Measurements from ENCODE around the gene RACGAP1. TPM values are rescaled to one million over a fixed set of nuclear protein-coding genes. Genes with fewer than 3 reads are reported as not detected.
A peak's percentile ranks its signal among the peaks of the same experiment; 100 is the strongest.

Gene RACGAP1
- total and polyA plus RNA-seq, 2 experiments from 2014 or later: 19.0 to 52.8 TPM

DNA sequence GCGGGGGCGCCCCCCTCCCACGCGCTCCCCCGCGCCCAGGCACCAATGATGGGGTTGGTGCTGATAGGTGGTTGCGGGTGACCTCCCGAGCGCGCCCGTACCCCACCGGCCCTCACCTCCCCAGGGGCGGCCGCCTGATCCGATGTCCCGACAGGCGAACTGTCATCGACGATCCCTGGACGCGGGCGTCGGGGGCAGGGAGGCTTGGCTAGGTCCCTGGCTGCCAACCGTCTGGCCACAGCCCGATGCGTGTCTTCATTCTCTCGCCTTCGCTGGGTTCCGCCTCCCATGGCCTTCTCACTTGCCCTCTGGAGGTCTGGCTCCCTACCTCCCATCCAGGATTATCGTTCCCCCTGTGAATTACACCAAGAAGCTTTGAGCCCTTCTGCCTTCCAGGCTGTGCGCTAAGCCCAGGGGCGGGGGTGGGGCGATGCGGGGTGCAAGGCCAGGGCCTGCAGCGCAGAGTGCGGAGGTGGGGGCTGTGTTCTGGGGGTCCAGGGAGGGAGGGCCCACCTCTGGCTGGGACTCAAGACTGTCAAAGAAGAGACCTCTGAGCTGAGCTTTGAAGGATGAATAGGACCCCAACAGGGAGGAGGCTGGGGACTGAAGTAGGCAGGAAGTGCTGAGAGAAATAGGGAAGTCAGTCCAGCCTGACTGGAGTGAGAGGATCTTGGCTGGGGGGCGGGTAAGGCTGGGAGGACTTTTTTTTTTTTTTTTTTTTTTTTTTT is 7.7 kb upstream of the RACGAP1 start:
- no peaks in the 10 kb centered on the region for H3K9me2 ChIP-seq (ENCODE audit: insufficient read depth)
- no peaks in the 10 kb centered on the region for H3K36me3 ChIP-seq (ENCODE audit: insufficient read depth)
- H3K36me3 Mint-ChIP-seq (ENCODE audit: low read depth): no peaks in the 10 kb centered on the region
- peaks cover 25% of the 10 kb centered on the region for H3K27me3 ChIP-seq (ENCODE audit: insufficient read depth)
- H3K4me2 ChIP-seq: peak overlapping the region; percentile 84
- H3K4me3 Mint-ChIP-seq: peak overlapping the region; percentile 76
- no peaks in the 10 kb centered on the region for H4K20me1 ChIP-seq (replicated peaks; ENCODE audit: insufficient read depth)
- ATAC-seq (peak; percentile 89), DNase-seq (ENCODE audit: low spot score) (peak; percentile 74)
- peaks cover 4% of the 10 kb centered on the region for H3K4me1 Mint-ChIP-seq
- TF ChIP-seq ZNF331 (CRISPR knock-in tag; IDR thresholded peaks at IDR 0.05; ENCODE audit: low read depth) (no peak), JUNB (IDR thresholded peaks at IDR 0.05; ENCODE audit: unreplicated experiment) (no peak), STAT1 (IDR thresholded peaks at IDR 0.05; ENCODE audit: unreplicated experiment) (no peak)
- peak overlapping the region; percentile 65 for H3K4me3 ChIP-seq
- H2AFZ ChIP-seq: peak overlapping the region; percentile 96
- no peak overlapping the region for H3K27ac Mint-ChIP-seq
- H3K27me3 Mint-ChIP-seq (ENCODE audit: insufficient read depth, low read depth, poor library complexity): peaks cover 16% of the 10 kb centered on the region
- H3K9me3 Mint-ChIP-seq: no peaks in the 10 kb centered on the region
- H3K79me2 ChIP-seq (replicated peaks; ENCODE audit: insufficient read depth): no peaks in the 10 kb centered on the region
- no peak overlapping the region for H3K27ac ChIP-seq (ENCODE audit: low read depth)
- H3K4me1 ChIP-seq (ENCODE audit: insufficient read depth): no peaks in the 10 kb centered on the region
- no peaks in the 10 kb centered on the region for H3F3A ChIP-seq (replicated peaks; ENCODE audit: low read depth)

- peak; percentile 71 for ATAC-seq
- Histone ChIP-seq H2AFZ (peak overlapping the region; percentile 96), H3K27ac (ENCODE audit: low read depth) (no peak overlapping the region), H3K9me2 (ENCODE audit: insufficient read depth) (no peaks in the 10 kb centered on the region), H3K4me1 (ENCODE audit: insufficient read depth) (no peaks in the 10 kb centered on the region), H3F3A (replicated peaks; ENCODE audit: low read depth) (no peaks in the 10 kb centered on the region), H3K79me2 (replicated peaks; ENCODE audit: insufficient read depth) (no peaks in the 10 kb centered on the region), H4K20me1 (replicated peaks; ENCODE audit: insufficient read depth) (no peaks in the 10 kb centered on the region), H3K27me3 (ENCODE audit: insufficient read depth) (peaks cover 25% of the 10 kb centered on the region), H3K4me2 (peak overlapping the region; percentile 84), H3K36me3 (ENCODE audit: insufficient read depth) (no peaks in the 10 kb centered on the region), H3K4me3 (peak overlapping the region; percentile 65)
- H3K4me1 Mint-ChIP-seq: peaks cover 4% of the 10 kb centered on the region
- H3K36me3 Mint-ChIP-seq (ENCODE audit: low read depth): no peaks in the 10 kb centered on the region
- peak; percentile 72 for DNase-seq (ENCODE audit: low spot score)
- no peaks in the 10 kb centered on the region for H3K9me3 Mint-ChIP-seq
- H3K4me3 Mint-ChIP-seq: peak overlapping the region; percentile 62
- H3K27me3 Mint-ChIP-seq (ENCODE audit: insufficient read depth, low read depth, poor library complexity): peaks cover 16% of the 10 kb centered on the region
- no peak overlapping the region for H3K27ac Mint-ChIP-seq
- TF ChIP-seq CREB1 (CRISPR knock-in tag; IDR thresholded peaks at IDR 0.05; ENCODE audit: low read depth) (no peak), NANOG (IDR thresholded peaks at IDR 0.05; ENCODE audit: borderline replicate concordance) (no peak), CTCF (conservative IDR thresholded peaks at IDR 0.05; ENCODE audit: low read depth in 2 of 2) (no peak), EZH2 (IDR thresholded peaks at IDR 0.05; ENCODE audit: low read depth, unreplicated experiment) (no peak), ZNF114 (CRISPR knock-in tag; IDR thresholded peaks at IDR 0.05) (no peak), STAT1 (IDR thresholded peaks at IDR 0.05; ENCODE audit: unreplicated experiment) (no peak), ZNF331 (CRISPR knock-in tag; IDR thresholded peaks at IDR 0.05; ENCODE audit: low read depth) (no peak), REST (IDR thresholded peaks at IDR 0.05; ENCODE audit: unreplicated experiment) (no peak), POLR2AphosphoS5 (IDR thresholded peaks at IDR 0.05; ENCODE audit: low read depth) (no peak)
Observed at GRCh38 chr12:50032515-50032853, 7.2 kb upstream of the RACGAP1 start.

Data from GM23338 (cell line).